ENCODE results near the gene GINS1. TPM values are rescaled to one million over a fixed set of nuclear protein-coding genes. Genes with fewer than 3 reads are reported as not detected.

The GINS1 gene
- total and polyA plus RNA-seq, 7 donors: 0.28 to 7.6 (median 1.2) TPM

DNA sequence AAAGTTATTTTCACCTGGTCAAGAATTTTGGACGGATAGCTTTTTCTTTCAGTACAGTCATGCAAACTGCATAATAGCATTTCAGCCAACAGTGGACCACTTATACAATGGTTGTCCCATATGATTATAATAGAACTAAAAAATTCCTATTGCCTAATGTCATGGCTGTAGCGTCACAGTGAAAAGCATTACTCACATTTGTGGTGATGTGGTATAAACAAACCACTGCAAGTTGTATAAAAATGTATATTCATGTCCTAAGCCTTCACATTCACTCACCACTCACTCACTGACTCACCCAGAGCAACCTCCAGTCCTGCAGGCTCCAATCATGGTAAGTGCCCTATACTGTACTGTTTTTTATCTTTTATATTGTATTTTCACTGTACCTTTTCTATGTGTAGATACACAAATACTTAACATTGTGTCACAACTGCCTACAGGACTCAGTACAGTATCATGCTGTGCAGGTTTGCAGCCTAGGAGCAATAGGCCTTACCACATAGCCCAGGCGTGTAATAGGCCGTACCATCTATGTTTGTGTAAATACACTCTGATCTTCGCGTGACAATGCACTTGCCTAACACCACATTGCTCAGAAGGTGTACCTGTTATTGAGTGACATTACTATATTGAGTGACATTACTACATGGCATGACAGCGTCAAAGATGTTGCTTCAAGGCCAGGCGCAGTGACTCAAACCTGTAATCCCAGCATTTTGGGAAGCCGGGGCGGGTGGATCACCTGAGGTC, 34.7 kb upstream of the GINS1 start:
- Histone ChIP-seq H3K27ac (no peak overlapping the region), H3K36me3 (no peaks in the 10 kb centered on the region), H3K4me1 (peaks cover 0 to 14% (median 11%) of the 10 kb centered on the region in 4 donors), H3K9me3 (no peaks in the 10 kb centered on the region), H3K4me3 (no peak overlapping the region), H3K27me3 (no peaks in the 10 kb centered on the region)
- WGBS, 2 donors: 95% methylated on average over 10 of the region's 10 CpGs
- no peak for DNase-seq
- intact Hi-C loops (cut with DNase I): no loop called here
- TF ChIP-seq POLR2AphosphoS5 (IDR thresholded peaks at IDR 0.05): no peak
- TF ChIP-seq EP300 (IDR thresholded peaks at IDR 0.05): no peak
- no peak for TF ChIP-seq CTCF (IDR thresholded peaks at IDR 0.05)
- no peak for TF ChIP-seq POLR2A (IDR thresholded peaks at IDR 0.05)

- no peak for DNase-seq
- WGBS, 2 donors: 89 to 96% methylated on average over 2 of the region's 2 CpGs
- no peak for TF ChIP-seq POLR2AphosphoS5 (IDR thresholded peaks at IDR 0.05)
- no peak for TF ChIP-seq CTCF (IDR thresholded peaks at IDR 0.05)
- TF ChIP-seq POLR2A (IDR thresholded peaks at IDR 0.05): no peak
- TF ChIP-seq EP300 (IDR thresholded peaks at IDR 0.05): no peak
- intact Hi-C loops (cut with DNase I): no loop called here
- Histone ChIP-seq H3K9me3 (no peaks in the 10 kb centered on the region), H3K27me3 (no peaks in the 10 kb centered on the region), H3K4me1 (peaks cover 0 to 14% (median 11%) of the 10 kb centered on the region in 4 donors), H3K4me3 (no peak overlapping the region), H3K36me3 (no peaks in the 10 kb centered on the region), H3K27ac (no peak overlapping the region)
Measured at GRCh38 chr20:25374842-25375241, 32.6 kb upstream of the GINS1 start.

GRCh38 chr20:25376236-25376635, 31.2 kb upstream of the GINS1 start:
- no peaks in the 10 kb centered on the region for H3K36me3 ChIP-seq
- intact Hi-C loops (cut with DNase I): no loop called here
- no peaks in the 10 kb centered on the region for H3K9me3 ChIP-seq
- H3K4me3 ChIP-seq: no peak overlapping the region
- H3K4me1 ChIP-seq: peaks cover 0 to 14% (median 11%) of the 10 kb centered on the region in 4 donors
- H3K27me3 ChIP-seq: no peaks in the 10 kb centered on the region
- 92 to 94% methylated on average over 4 of the region's 4 CpGs for WGBS, 2 donors
- H3K27ac ChIP-seq: peak overlapping the region in 3 of 4 donors; percentile 23 to 50 (median 46)
- TF ChIP-seq POLR2A (IDR thresholded peaks at IDR 0.05) (no peak), POLR2AphosphoS5 (IDR thresholded peaks at IDR 0.05) (no peak), EP300 (IDR thresholded peaks at IDR 0.05) (no peak), CTCF (IDR thresholded peaks at IDR 0.05) (no peak)
- DNase-seq: no peak

GRCh38 chr20:25376886-25377285, 30.6 kb upstream of the GINS1 start:
- H3K27me3 ChIP-seq: no peaks in the 10 kb centered on the region
- H3K4me1 ChIP-seq: peaks cover 0 to 14% (median 11%) of the 10 kb centered on the region in 4 donors
- H3K36me3 ChIP-seq: no peaks in the 10 kb centered on the region
- peak overlapping the region in 3 of 4 donors; percentile 23 to 50 (median 46) for H3K27ac ChIP-seq
- TF ChIP-seq CTCF (IDR thresholded peaks at IDR 0.05) (no peak), POLR2AphosphoS5 (IDR thresholded peaks at IDR 0.05) (no peak), POLR2A (IDR thresholded peaks at IDR 0.05) (no peak), EP300 (IDR thresholded peaks at IDR 0.05) (no peak)
- no peak overlapping the region for H3K4me3 ChIP-seq
- 91 to 92% methylated on average over 2 of the region's 2 CpGs for WGBS, 2 donors
- no peaks in the 10 kb centered on the region for H3K9me3 ChIP-seq
- DNase-seq: no peak
- intact Hi-C loops (cut with DNase I): no loop called here
